GF-D8 (cell line): ENCODE results near the gene SIM1.

Experiments used
- DNase-seq: peaks from one replicate; lab custom pipeline; 2025; lab: John Stamatoyannopoulos, UW

The SIM1 gene

GRCh38 chr6:100456908-100457235 is 7.8 kb downstream of the SIM1 start:
- DNase-seq, result no peak

DNA sequence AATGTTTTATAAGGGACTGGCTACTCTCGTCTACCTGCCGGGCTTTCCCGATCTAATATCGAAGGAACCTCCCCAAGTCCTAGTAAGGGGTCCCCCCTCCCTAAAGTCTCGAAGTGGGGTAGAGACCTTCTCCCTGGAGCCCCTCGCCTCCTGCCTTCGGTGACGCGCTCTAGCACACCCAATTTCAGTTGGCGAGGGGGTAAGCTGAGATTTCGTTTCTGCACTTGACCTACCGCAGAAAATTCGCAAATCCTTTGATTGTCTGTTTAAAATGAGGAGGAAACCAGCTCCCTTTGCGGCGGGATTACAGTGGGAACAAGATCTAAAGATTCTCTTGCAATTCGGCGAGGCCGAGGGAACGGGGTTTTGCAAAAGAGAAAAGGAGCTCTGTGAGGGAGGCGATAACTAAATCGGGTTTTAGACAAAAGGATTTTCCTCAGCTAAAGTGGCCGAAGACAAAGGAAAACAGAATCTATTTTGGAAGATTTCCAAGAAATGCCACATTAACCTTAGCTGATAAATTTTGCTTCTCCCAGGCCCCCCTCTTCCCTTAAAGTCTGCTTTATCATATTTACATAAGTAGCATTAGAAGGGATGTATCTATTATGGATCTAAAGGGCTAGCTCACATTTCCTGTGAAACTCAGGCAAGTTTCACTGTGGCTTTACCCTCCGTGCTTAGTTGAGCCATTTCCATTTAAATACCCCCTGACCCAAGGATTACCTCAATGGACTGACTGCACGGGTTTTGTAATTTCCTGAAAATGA is 8.4 kb downstream of the SIM1 start:
- DNase-seq, result no peak

DNA sequence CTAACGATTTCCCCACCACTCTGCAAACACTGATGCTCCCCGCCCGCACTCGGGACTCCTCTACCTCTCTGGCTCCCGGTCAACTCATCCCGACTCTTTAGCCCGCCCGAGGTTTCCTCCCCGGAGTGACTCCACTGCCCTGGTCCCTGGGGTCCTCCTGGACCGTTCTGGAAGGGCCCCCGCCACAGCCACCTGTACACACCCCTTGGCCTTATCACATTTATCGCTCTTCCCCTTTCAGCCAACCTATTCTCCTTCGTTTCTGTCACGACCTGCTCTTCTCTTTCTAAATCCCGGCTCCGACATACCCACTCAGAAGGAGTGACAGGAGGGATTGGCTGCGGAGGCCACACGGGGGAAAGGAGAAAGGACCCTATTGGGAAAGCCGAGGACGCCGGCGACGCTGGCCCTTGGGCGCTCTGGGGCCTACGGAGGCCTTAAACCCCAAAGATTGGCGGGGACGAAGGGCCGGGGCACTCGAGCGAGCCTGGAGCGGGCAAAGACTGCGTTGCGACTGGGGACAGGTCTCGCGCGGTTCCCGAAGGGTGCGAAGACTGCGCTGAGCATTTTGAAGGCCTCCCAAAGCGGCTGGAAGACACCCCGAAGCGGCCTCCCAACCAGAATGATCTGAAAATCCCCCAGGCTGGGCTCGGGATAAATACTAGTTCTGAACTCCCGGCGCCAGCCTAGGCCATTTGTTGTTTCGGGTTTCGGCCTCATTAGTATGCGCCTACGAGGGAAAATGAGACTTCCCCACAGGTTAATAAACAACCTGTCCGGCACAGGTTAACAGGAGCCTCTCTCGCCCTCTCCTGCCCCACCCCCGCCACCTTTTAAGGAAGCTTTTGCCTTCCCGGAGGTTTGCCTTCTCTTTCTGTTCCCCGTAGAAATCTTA is 9.2 kb downstream of the SIM1 start:
- DNase-seq, result no peak

- no peak for DNase-seq
Observed at GRCh38 chr6:100454551-100455229, 10.0 kb downstream of the SIM1 start.

GRCh38 chr6:100453701-100454521 is 10.8 kb downstream of the SIM1 start:
- DNase-seq, result no peak

DNA sequence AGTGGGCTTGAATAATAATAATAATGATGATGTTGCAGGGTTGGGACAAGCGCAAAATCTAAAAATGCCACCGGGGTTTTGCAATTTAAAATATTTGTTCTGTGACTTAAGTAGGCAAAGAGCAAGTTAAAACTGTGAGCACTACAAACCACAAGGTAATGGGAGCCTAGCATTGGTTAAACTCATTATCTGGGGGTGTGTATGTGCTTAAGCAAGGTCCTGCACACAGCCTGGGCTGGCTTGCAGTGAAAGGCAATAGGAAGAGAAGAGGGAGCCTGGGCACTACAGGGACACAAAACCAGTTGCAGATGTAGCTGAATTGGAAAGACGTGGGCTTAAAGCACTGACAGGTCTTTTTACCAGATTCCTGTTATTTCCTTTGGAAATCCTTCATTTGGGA is 11.7 kb downstream of the SIM1 start:
- DNase-seq, result no peak

DNA sequence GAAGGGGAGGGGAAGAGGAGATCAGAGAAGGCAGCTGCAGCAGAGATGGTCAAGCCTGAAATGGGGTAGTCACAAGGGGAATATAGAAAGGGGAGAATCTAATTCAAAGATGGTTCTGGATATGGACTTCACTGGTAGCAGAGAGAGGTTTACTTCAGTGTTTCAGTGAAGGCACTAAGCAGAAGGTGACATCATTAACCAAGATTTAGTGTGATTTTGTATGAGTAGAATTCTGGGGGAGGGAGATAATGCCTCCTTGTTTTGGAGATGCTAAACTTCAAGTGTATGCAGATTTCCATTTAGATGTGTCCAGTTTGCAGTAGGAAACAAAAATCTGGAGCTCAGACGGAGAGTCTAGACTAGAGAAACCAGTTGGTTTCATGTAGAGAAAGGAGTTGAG is 13.1 kb downstream of the SIM1 start:
- DNase-seq, result no peak

- no peak for DNase-seq
Observed at GRCh38 chr6:100449239-100449691, 15.5 kb downstream of the SIM1 start.

- DNase-seq, result no peak
Observed at GRCh38 chr6:100447900-100448748, 16.6 kb downstream of the SIM1 start.

GRCh38 chr6:100447081-100447899 is 17.4 kb downstream of the SIM1 start:
- DNase-seq, result no peak

DNA sequence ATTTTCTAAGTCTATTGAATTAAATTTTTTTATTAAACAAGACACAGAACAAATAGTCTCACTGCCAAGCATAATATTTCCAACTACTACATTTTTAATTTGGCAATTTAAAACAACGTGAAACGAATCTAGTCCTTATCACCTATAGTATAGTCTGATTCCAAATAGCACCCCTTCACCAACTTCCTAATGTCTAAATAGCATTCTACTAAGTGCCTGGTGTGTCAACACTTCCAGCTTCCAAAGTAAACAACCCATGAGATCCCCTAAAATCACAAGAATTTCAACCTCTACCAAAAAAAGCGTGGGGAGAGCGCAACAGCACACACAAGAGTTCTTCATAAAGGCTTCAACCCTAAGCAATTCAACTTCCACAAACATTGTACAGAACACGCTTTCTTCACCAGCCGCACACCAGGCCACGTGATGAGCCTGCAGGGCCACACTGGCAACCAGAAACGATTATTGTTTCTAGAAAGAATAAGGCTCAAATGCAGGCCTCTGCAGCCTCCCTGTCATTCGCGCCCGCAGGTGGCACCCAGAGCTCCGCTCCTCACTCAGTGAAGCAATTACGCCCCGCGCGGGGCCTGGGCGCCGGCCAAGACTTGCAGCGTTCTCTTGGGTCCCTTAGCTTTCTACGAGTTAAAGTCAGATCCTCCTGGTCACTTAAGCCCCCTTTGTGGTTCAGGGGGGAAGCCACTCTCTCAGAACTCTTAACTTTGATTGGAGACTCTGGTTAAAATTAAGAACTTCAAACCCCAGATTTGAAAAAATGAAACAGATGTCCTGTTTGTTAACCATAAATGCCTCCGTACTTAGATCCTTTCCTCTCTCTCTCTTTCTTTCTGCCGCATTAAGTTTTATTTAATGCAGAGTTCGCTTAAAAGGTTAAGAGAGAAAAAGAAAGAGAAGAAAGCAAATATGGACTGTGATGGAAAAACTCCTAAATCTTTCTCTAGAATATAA is 18.3 kb downstream of the SIM1 start:
- DNase-seq, result no peak

GRCh38 chr6:100445512-100445911 is 19.2 kb downstream of the SIM1 start:
- no peak for DNase-seq

GRCh38 chr6:100440935-100441334 is 23.8 kb downstream of the SIM1 start:
- no peak for DNase-seq

- no peak for DNase-seq
Observed at GRCh38 chr6:100435299-100435698, 29.4 kb downstream of the SIM1 start.

DNA sequence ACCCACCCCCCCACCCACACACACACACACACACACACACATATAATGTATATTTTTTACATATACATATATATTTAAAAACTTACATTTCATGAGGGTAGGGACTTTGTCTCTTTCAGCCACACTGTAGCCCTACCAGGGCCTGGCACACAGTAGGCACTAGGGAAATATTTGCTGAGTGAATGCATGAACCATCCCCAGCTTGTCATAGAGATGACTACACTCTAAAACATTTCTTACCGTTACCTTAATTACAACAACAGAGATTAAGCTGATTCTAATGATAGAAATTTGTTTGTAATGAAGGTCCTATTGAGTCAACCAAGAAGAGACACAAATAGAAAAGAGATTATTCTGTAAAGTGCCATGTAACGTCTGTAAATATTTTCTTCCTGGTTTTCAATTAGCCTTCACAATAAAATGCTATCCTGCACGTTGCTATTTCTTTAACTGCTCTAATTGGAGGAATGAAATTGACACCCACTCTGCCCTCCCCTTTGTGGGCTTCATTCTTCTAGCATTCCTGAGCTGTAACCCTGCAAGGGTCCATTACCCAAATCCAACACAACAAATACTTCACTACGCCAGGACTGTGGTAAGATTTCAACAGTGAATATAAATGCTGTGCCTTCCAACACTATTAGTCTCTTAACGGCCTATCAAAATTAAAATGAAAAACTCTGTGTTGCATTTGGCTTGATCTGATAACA is 30.8 kb downstream of the SIM1 start:
- DNase-seq, result no peak

DNA sequence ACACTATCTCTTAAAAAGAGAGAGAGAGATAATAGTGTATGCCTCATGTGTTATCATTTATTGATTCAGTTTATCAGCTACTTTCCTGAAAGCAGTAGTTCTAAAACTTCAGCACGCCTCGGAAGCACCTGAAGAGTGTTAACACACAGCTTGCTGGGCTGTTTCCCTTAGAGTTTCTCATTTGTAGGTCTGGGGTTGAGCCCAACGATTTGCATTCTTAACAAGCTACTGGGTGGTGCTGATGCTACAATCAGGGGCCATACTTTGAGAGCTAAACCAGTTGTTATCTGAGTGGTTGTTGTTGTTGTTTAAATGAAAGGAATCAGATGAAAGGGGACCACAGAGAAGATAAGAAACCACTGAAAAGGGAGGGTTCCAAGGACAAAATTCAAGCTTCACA is 32.6 kb downstream of the SIM1 start:
- no peak for DNase-seq

GRCh38 chr6:100430962-100431361 is 33.8 kb downstream of the SIM1 start:
- DNase-seq, result no peak

GRCh38 chr6:100427452-100427851 is 37.3 kb downstream of the SIM1 start:
- no peak for DNase-seq
